NT2/D1 (cell line): ENCODE data around the gene ZNF319.

Experiments used
- YY1 ChIP-seq: IDR thresholded peaks from 2 replicates; pipeline ENCODE4 v1.6.1; 2011; ENCODE audit not compliant: insufficient read length, insufficient read depth
- ZNF274 ChIP-seq: IDR thresholded peaks from 2 replicates; pipeline ENCODE4 v1.6.1; 2011; ENCODE audit warnings: mild to moderate bottlenecking, low read depth, low read length

DNA sequence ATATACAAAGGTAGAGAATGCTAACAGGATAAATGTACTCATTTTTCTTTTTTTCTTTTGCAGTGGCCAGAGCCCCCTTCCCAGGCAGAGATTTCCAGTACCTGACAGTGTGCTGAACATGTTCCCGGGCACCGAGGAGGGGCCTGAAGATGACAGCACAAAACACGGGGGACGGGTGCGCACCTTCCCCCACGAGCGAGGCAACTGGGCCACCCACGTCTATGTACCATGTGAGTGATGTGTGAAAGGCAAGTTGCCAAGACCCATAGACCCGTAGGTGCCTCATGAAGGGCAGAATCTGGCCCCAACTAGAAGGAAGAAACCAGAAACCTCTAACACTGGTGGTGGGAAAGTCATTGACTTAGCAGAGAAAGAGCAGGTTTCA lies 1.9 kb upstream of the ZNF319 start:
- TF ChIP-seq ZNF274 (no peak), YY1 (no peak)
